H1 (cell line): ENCODE measurements around the gene LDLRAD4. TPM values are rescaled to one million over a fixed set of nuclear protein-coding genes. Genes with fewer than 3 reads are reported as not detected.

Experiments used
- CTCF ChIA-PET: fragments of 300-600 bp; sonication (Branson Sonifier 250); formaldehyde crosslinking; loops from one replicate; lab custom pipeline; 2021; ENCODE audit not compliant: partially characterized antibody; lab: Charles Lee
- POLR2A ChIA-PET: fragments of 300-600 bp; sonication (Branson Sonifier 250); formaldehyde crosslinking; loops from one replicate; lab custom pipeline; 2021; ENCODE audit warnings: inconsistent platforms; ENCODE audit not compliant: partially characterized antibody; lab: Charles Lee
- DNase-seq, 2 experiments: peaks; one replicate each; pipeline versions ENCODE4 v3.0.0 to v3.0.0-alpha.2; 2010 to 2022; ENCODE audit warnings: low spot score in 2 of 2, low read depth in 1 of 2, mixed read lengths in 1 of 2
- FAIRE-seq: peaks from 2 replicates; lab custom pipeline; 2011; peaks lifted over from hg19 to GRCh38; lab: Jason Lieb, UNC
- H2AFZ ChIP-seq: 2 replicates; pipeline ENCODE4 v1.8.1; 2012; ENCODE audit warnings: low read length, inconsistent platforms
- H2AK5ac ChIP-seq: 2 replicates; pipeline ENCODE4 v1.6.1; 2013; ENCODE audit warnings: low read depth, low read length
- H2BK120ac ChIP-seq: replicated peaks from 2 replicates; pipeline ENCODE3; 2013; ENCODE audit warnings: low read depth, low read length, inconsistent platforms
- H2BK12ac ChIP-seq: 2 replicates; pipeline ENCODE4 v1.6.1; 2013; ENCODE audit warnings: low read depth, low read length
- H2BK15ac ChIP-seq: 2 replicates; pipeline ENCODE4 v1.6.1; 2013; ENCODE audit warnings: low read length
- H2BK20ac ChIP-seq: 2 replicates; pipeline ENCODE4 v1.6.1; 2013; ENCODE audit warnings: low read length
- H2BK5ac ChIP-seq: 2 replicates; pipeline ENCODE4 v1.6.1; 2013; ENCODE audit warnings: low read depth, low read length
- H3K14ac ChIP-seq: 2 replicates; pipeline ENCODE4 v1.6.1; 2013; ENCODE audit warnings: inconsistent platforms; ENCODE audit not compliant: insufficient read length
- H3K18ac ChIP-seq: 2 replicates; pipeline ENCODE4 v1.6.1; 2013; ENCODE audit warnings: low read length; ENCODE audit errors: extremely low read depth
- H3K23ac ChIP-seq: 2 replicates; pipeline ENCODE4 v1.6.1; 2013; ENCODE audit warnings: inconsistent platforms; ENCODE audit not compliant: insufficient read length
- H3K23me2 ChIP-seq: 2 replicates; pipeline ENCODE4 v1.6.1; 2013; ENCODE audit warnings: low read depth, low read length
- H3K27ac ChIP-seq: 2 replicates; pipeline ENCODE4 v1.6.1; 2011; ENCODE audit warnings: low read depth, low read length, inconsistent platforms
- H3K27me3 ChIP-seq, 4 experiments: replicated peaks in 1 of 4; 1 replicate in 1 of 4; 2 replicates in 3 of 4; pipeline versions ENCODE4 v1.6.1 to v1.8.1; 2011 to 2013; ENCODE audit warnings: low read length in 3 of 4, mild to moderate bottlenecking in 3 of 4, inconsistent platforms in 2 of 4, mixed read lengths in 2 of 4, moderate library complexity in 1 of 4; ENCODE audit not compliant: control insufficient read depth in 3 of 4, insufficient read depth in 3 of 4; ENCODE audit errors: extremely low read depth in 1 of 4
- H3K36me3 ChIP-seq, 4 experiments: 2 replicates each; pipeline versions ENCODE4 v1.6.1 to v1.8.1; 2011 to 2013; ENCODE audit warnings: mild to moderate bottlenecking in 4 of 4, low read length in 3 of 4, moderate library complexity in 2 of 4, control low read depth in 1 of 4, inconsistent platforms in 1 of 4; ENCODE audit not compliant: insufficient read depth in 4 of 4, control insufficient read depth in 2 of 4
- H3K4ac ChIP-seq: replicated peaks from 2 replicates; pipeline ENCODE3; 2013; ENCODE audit warnings: low read length, low read depth, mixed read lengths, inconsistent platforms; ENCODE audit not compliant: insufficient read length
- H3K4me1 ChIP-seq, 4 experiments: replicated peaks in 1 of 4; 1 replicate in 1 of 4; 2 replicates in 3 of 4; pipeline versions ENCODE4 v1.6.1 to v1.8.1; 2011 to 2013; ENCODE audit warnings: low read length in 3 of 4, inconsistent platforms in 2 of 4, mixed read lengths in 1 of 4; ENCODE audit not compliant: insufficient read depth in 4 of 4, control insufficient read depth in 3 of 4
- H3K4me2 ChIP-seq, 2 experiments: 2 replicates each; pipeline versions ENCODE4 v1.6.1 to v1.8.1; 2011 to 2013; ENCODE audit warnings: low read depth in 2 of 2, low read length in 2 of 2, control low read depth in 1 of 2, inconsistent platforms in 1 of 2, mild to moderate bottlenecking in 1 of 2; ENCODE audit not compliant: insufficient read depth in 1 of 2
- H3K4me3 ChIP-seq, 4 experiments: fragments of 200-600, 300-600 bp in 1 of 4; sonication (generic), shearing (Covaris generic), sonication (Bioruptor Twin) in 1 of 4; 2 replicates each; pipeline versions ENCODE4 v1.5.1 to v1.8.1; 2011 to 2016; ENCODE audit warnings: low read length in 4 of 4, low read depth in 3 of 4, control low read depth in 2 of 4, inconsistent platforms in 2 of 4, mild to moderate bottlenecking in 2 of 4, mixed read lengths in 1 of 4, moderate library complexity in 1 of 4; ENCODE audit not compliant: insufficient read depth in 2 of 4; ENCODE audit errors: extremely low read depth in 1 of 4
- H3K56ac ChIP-seq: replicated peaks from 2 replicates; pipeline ENCODE3; 2013; ENCODE audit warnings: low read depth, mild to moderate bottlenecking, mixed read lengths, low read length, inconsistent platforms; ENCODE audit not compliant: insufficient read length
- H3K79me1 ChIP-seq: 2 replicates; pipeline ENCODE4 v1.6.1; 2013; ENCODE audit warnings: low read depth, low read length, control low read depth
- H3K79me2 ChIP-seq, 2 experiments: 2 replicates each; pipeline versions ENCODE4 v1.6.1 to v1.8.1; 2012 to 2013; ENCODE audit warnings: low read length in 2 of 2, mild to moderate bottlenecking in 2 of 2, inconsistent platforms in 1 of 2; ENCODE audit not compliant: insufficient read depth in 2 of 2, control insufficient read depth in 1 of 2
- H3K9ac ChIP-seq, 4 experiments: replicated peaks in 1 of 4; 1 replicate in 1 of 4; 2 replicates in 3 of 4; pipeline versions ENCODE4 v1.6.1 to v1.8.1; 2011 to 2013; ENCODE audit warnings: low read depth in 3 of 4, low read length in 3 of 4, control low read depth in 2 of 4, mild to moderate bottlenecking in 2 of 4, moderate library complexity in 2 of 4, inconsistent platforms in 1 of 4; ENCODE audit errors: extremely low read depth in 1 of 4
- H3K9me3 ChIP-seq, 2 experiments: 2 replicates each; pipeline versions ENCODE4 v1.6.1 to v1.8.1; 2012 to 2013; ENCODE audit warnings: mild to moderate bottlenecking in 2 of 2, moderate library complexity in 2 of 2, control low read depth in 1 of 2, inconsistent platforms in 1 of 2, low read depth in 1 of 2, low read length in 1 of 2, mixed read lengths in 1 of 2; ENCODE audit not compliant: insufficient read depth in 2 of 2
- H4K20me1 ChIP-seq, 2 experiments: replicated peaks in 1 of 2; 2 replicates each; pipeline versions ENCODE3 to v1.8.1; 2011 to 2013; ENCODE audit warnings: inconsistent platforms in 2 of 2, low read length in 2 of 2, mild to moderate bottlenecking in 1 of 2; ENCODE audit not compliant: insufficient read depth in 2 of 2, control insufficient read depth in 1 of 2
- H4K5ac ChIP-seq: 2 replicates; pipeline ENCODE4 v1.6.1; 2013; ENCODE audit warnings: low read length, low read depth, mixed read lengths, inconsistent platforms; ENCODE audit not compliant: insufficient read length
- H4K8ac ChIP-seq: 2 replicates; pipeline ENCODE4 v1.8.0; 2013; ENCODE audit warnings: mild to moderate bottlenecking, moderate library complexity, low read length, inconsistent platforms; ENCODE audit not compliant: insufficient read depth; ENCODE audit errors: extremely low read depth
- H4K91ac ChIP-seq: replicated peaks from 2 replicates; pipeline ENCODE3; 2013; ENCODE audit warnings: low read length, mixed read lengths, inconsistent platforms; ENCODE audit not compliant: insufficient read length
- CEBPB ChIP-seq: IDR thresholded peaks from 2 replicates; pipeline ENCODE4 v1.6.1; 2012; ENCODE audit warnings: low read depth, low read length
- CHD2 ChIP-seq: IDR thresholded peaks from 2 replicates; pipeline ENCODE4 v1.6.1; 2012; ENCODE audit warnings: low read length, improper control_type of control experiment
- CTBP2 ChIP-seq: IDR thresholded peaks from 2 replicates; pipeline ENCODE4 v1.7.0; 2011; ENCODE audit warnings: borderline replicate concordance, mild to moderate bottlenecking, moderate library complexity, mixed read lengths, low read length; ENCODE audit not compliant: insufficient read depth, insufficient read length
- FOSL1 ChIP-seq: IDR thresholded peaks from 2 replicates; pipeline ENCODE4 v1.6.1; 2011; ENCODE audit warnings: mild to moderate bottlenecking, low read depth, low read length, moderate library complexity; ENCODE audit not compliant: insufficient read depth
- JUND ChIP-seq: IDR thresholded peaks from 2 replicates; pipeline ENCODE4 v1.6.1; 2011; ENCODE audit warnings: mild to moderate bottlenecking, improper control_type of control experiment, low read length
- MAFK ChIP-seq: IDR thresholded peaks from 2 replicates; pipeline ENCODE4 v1.6.1; 2012; ENCODE audit warnings: low read depth, mild to moderate bottlenecking, improper control_type of control experiment, low read length
- NRF1 ChIP-seq: IDR thresholded peaks from 2 replicates; pipeline ENCODE4 v1.6.1; 2011; ENCODE audit warnings: mild to moderate bottlenecking, low read depth, low read length, improper control_type of control experiment
- POLR2AphosphoS5 ChIP-seq: IDR thresholded peaks from 2 replicates; pipeline ENCODE4 v1.6.1; 2011; ENCODE audit warnings: low read depth, low read length
- RAD21 ChIP-seq, 2 experiments: IDR thresholded peaks in 1 of 2; conservative IDR thresholded peaks in 1 of 2; 2 replicates each; pipeline ENCODE4 v1.6.1; 2011; ENCODE audit warnings: low read depth in 2 of 2, low read length in 2 of 2, improper control_type of control experiment in 1 of 2, inconsistent platforms in 1 of 2, mild to moderate bottlenecking in 1 of 2, moderate library complexity in 1 of 2
- RBBP5 ChIP-seq: IDR thresholded peaks from 2 replicates; pipeline ENCODE4 v1.7.1; 2012; ENCODE audit warnings: low read depth, mild to moderate bottlenecking, inconsistent platforms, low read length, moderate library complexity, borderline replicate concordance
- RFX5 ChIP-seq: IDR thresholded peaks from 2 replicates; pipeline ENCODE4 v1.6.1; 2011; ENCODE audit warnings: low read depth, low read length, improper control_type of control experiment, borderline replicate concordance
- SP4 ChIP-seq: IDR thresholded peaks from 2 replicates; pipeline ENCODE4 v1.6.1; 2012; ENCODE audit warnings: low read length, inconsistent platforms
- SUZ12 ChIP-seq: fragments of 200-600 bp; sonication (generic); IDR thresholded peaks from 2 replicates; pipeline ENCODE4 v1.6.1; 2012; ENCODE audit warnings: mild to moderate bottlenecking, inconsistent platforms, low read length, moderate library complexity, mixed read lengths
- TAF1 ChIP-seq: IDR thresholded peaks from 2 replicates; pipeline ENCODE4 v1.6.1; 2011; ENCODE audit warnings: mild to moderate bottlenecking, low read depth, low read length
- WGBS, 2 experiments: shearing (Covaris generic) in 1 of 2; methylation state at CpG; one replicate each; pipeline versions ENCODE4 v1.1.6 to v1.1.7; 2013 to 2015; ENCODE audit warnings: low lambda C conversion rate in 2 of 2, mixed read lengths in 2 of 2, inconsistent platforms in 1 of 2, low coverage in 1 of 2, missing lambda C conversion rate in 1 of 2; ENCODE audit not compliant: insufficient replicate concordance in 2 of 2, insufficient coverage in 1 of 2, insufficient read length in 1 of 2; ENCODE audit errors: extremely low coverage in 1 of 2, missing lambda C conversion rate in 1 of 2; 5-methylcytosine and 5-hydroxymethylcytosine counted together
- polyA plus RNA-seq, 7 experiments: library from polyadenylated mRNA; depleted of rRNA in 3 of 7; stranded (reverse) in 5 of 7; unstranded in 2 of 7; fragments of >200 nt in 5 of 7; fragments of 200-250 nt in 2 of 7; gene quantifications; 1 replicate in 5 of 7; 2 replicates in 1 of 7; 4 replicates in 1 of 7; pipeline versions ENCODE4 v1.2.1 to v1.2.3, GENCODE V29; 2011 to 2013; ENCODE audit warnings: missing spikeins in 2 of 7, mixed read lengths in 2 of 7
- total RNA-seq: library from RNA; stranded (reverse); fragmentation: NEBNext Ultra II Directional; extraction: Animal tissue kit (Norgen Biotek cat#: 25700); gene quantifications from 2 replicates; pipeline ENCODE4 v1.2.1, GENCODE V29; 2021

The LDLRAD4 gene
- total and polyA plus RNA-seq, 2 of the 8 experiments (the other 6 are each of a cell fraction or from before 2014, with no cell fraction given): 0.77 to 1.4 TPM

DNA sequence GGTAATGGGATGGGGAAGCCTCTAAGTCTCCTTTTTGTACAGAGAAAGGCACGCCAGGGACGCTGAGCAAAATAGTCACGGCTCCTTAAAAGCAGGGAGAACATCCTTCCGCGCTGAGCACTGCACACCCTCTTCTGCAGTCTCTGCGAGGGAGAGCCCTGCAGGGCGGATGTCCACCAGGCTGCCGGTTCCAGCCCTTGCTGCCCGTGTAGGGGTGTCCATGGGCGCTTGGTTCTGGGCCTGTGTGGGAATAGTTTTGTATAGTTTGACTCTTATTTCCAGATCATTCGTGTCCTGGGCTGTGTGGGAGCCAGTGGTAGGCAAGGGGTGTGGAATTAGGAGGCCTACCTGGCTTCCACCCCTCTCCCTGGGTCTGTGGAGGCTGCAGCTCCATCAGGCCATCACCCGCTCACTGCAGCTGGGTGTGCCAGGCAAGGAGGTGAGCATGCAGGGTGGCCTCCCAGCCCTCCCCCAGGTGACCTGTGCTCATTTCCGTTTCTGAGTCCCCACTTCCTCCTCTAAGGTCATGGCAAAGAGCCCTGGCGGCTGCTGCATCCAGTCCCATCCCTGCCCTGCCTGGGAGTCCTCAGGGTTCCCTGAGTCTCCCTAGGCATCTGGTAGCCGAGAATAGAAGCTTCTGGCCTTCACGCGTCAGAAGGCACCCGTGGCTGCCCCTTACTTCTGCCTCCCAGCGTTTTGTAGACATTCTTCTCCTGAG lies 202.6 kb downstream of the LDLRAD4 start:
- Histone ChIP-seq H3K4me1 (no peaks in the 10 kb centered on the region; a peak in 1 of 7 replicates), H4K5ac (no peak overlapping the region), H4K91ac (no peak overlapping the region), H3K4ac (no peak overlapping the region), H3K79me1 (no peaks in the 10 kb centered on the region), H2AFZ (no peak overlapping the region), H4K8ac (no peak overlapping the region), H3K79me2 (no peaks in the 10 kb centered on the region), H3K9ac (no peak overlapping the region), H4K20me1 (no peaks in the 10 kb centered on the region), H3K56ac (no peak overlapping the region), H3K18ac (no peak overlapping the region), H2BK15ac (no peak overlapping the region), H3K27ac (no peak overlapping the region), H2BK20ac (no peak overlapping the region), H3K36me3 (no peaks in the 10 kb centered on the region), H2BK5ac (no peak overlapping the region), H2BK12ac (no peak overlapping the region), H3K4me3 (no peak overlapping the region), H2BK120ac (no peak overlapping the region), H3K9me3 (no peaks in the 10 kb centered on the region), H3K23ac (no peak overlapping the region), H3K23me2 (no peaks in the 10 kb centered on the region; the same call in 1 of the 2 replicates), H3K27me3 (no peaks in the 10 kb centered on the region), H3K4me2 (no peak overlapping the region), H2AK5ac (no peak overlapping the region), H3K14ac (no peak overlapping the region)
- ChIA-PET CTCF (interaction anchor here (1.0 to 2.3 kb wide), 2 partner anchors 13 to 308 kb away, joined by 3 to 6 read pairs; no protein-coding TSS in a partner anchor), POLR2A (no interaction called here)
- no peak for DNase-seq
- FAIRE-seq: no peak
- 92% methylated on average over 18 of the region's 19 CpGs; no CpG with 5 or more reads in 1 of the 2 experiments for WGBS, 2 experiments
- TF ChIP-seq TAF1: no peak
- TF ChIP-seq RAD21 (IDR thresholded peaks at IDR 0.05 in 1 of 2, conservative IDR thresholded peaks at IDR 0.05 in 1 of 2; ENCODE audit: low read depth in 2 of 2, low read length in 2 of 2): no peak
- TF ChIP-seq JUND: no peak
- TF ChIP-seq RBBP5: no peak
- TF ChIP-seq CTBP2: no peak
- TF ChIP-seq POLR2AphosphoS5: no peak
- no peak for TF ChIP-seq MAFK
- TF ChIP-seq RFX5: no peak
- TF ChIP-seq CHD2: no peak
- TF ChIP-seq FOSL1: no peak
- TF ChIP-seq NRF1: no peak
- no peak for TF ChIP-seq SUZ12
- no peak for TF ChIP-seq SP4
- TF ChIP-seq CEBPB: no peak
